ENCODE results near the gene BORCS5. TPM values are rescaled to one million over a fixed set of nuclear protein-coding genes. Genes with fewer than 3 reads are reported as not detected.

Gene BORCS5
- total and polyA plus RNA-seq, 2 donors (not counting 1 experiment from before 2014, with no cell fraction given), result 13.5 to 14.4 TPM

- no peak for DNase-seq (ENCODE audit: low read depth in 2 of 2)
- TF ChIP-seq EZH2 (IDR thresholded peaks at IDR 0.05; ENCODE audit: low read length, missing control alignments), result no peak
- no peak for TF ChIP-seq CTCF (conservative IDR thresholded peaks at IDR 0.05 in 1 of 2, IDR thresholded peaks at IDR 0.05 in 1 of 2; ENCODE audit: low read depth in 1 of 2, low read length in 2 of 2)
Observed at GRCh38 chr12:12488296-12488695, 131.4 kb downstream of the BORCS5 start.

GRCh38 chr12:12488823-12489550, 132.1 kb downstream of the BORCS5 start:
- Histone ChIP-seq H3K79me2 (ENCODE audit: control insufficient read depth, insufficient read depth, low read length) (no peaks in the 10 kb centered on the region), H3K4me2 (ENCODE audit: extremely low read depth, insufficient read depth, low read length) (no peak overlapping the region), H3K9ac (ENCODE audit: insufficient read depth, low read length) (no peak overlapping the region), H3K4me3 (replicated peaks in 1 of 4; ENCODE audit: control extremely low read depth in 1 of 4, insufficient read depth in 1 of 4, low read depth in 3 of 4, low read length in 4 of 4) (no peak overlapping the region), H3K9me3 (ENCODE audit: control insufficient read depth, insufficient read depth, low read depth, low read length) (no peaks in the 10 kb centered on the region), H2AFZ (ENCODE audit: low read length) (no peak overlapping the region), H4K20me1 (ENCODE audit: control insufficient read depth, extremely low read depth, insufficient read depth, low read length) (no peaks in the 10 kb centered on the region), H3K4me1 (ENCODE audit: control insufficient read depth, extremely low read depth, insufficient read depth, low read length) (no peaks in the 10 kb centered on the region), H3K27ac (ENCODE audit: insufficient read depth, low read length) (no peak overlapping the region), H3K36me3 (ENCODE audit: control insufficient read depth, insufficient read depth, low read length) (peaks cover 2% of the 10 kb centered on the region), H3K27me3 (ENCODE audit: control insufficient read depth, insufficient read depth, low read length) (no peaks in the 10 kb centered on the region)
- TF ChIP-seq EZH2 (IDR thresholded peaks at IDR 0.05; ENCODE audit: low read length, missing control alignments), result no peak
- TF ChIP-seq CTCF (conservative IDR thresholded peaks at IDR 0.05 in 1 of 2, IDR thresholded peaks at IDR 0.05 in 1 of 2; ENCODE audit: low read depth in 1 of 2, low read length in 2 of 2), result no peak
- DNase-seq (ENCODE audit: low read depth in 2 of 2), result no peak

More at GRCh38 chr12:12488296-12488695, 131.4 kb downstream of the BORCS5 start:
- no peak overlapping the region for H2AFZ ChIP-seq (ENCODE audit: low read length)
- H4K20me1 ChIP-seq (ENCODE audit: control insufficient read depth, extremely low read depth, insufficient read depth, low read length), result no peaks in the 10 kb centered on the region
- no peak overlapping the region for H3K27ac ChIP-seq (ENCODE audit: insufficient read depth, low read length)
- H3K79me2 ChIP-seq (ENCODE audit: control insufficient read depth, insufficient read depth, low read length), result no peaks in the 10 kb centered on the region
- no peaks in the 10 kb centered on the region for H3K27me3 ChIP-seq (ENCODE audit: control insufficient read depth, insufficient read depth, low read length)
- peaks cover 2% of the 10 kb centered on the region for H3K36me3 ChIP-seq (ENCODE audit: control insufficient read depth, insufficient read depth, low read length)
- no peak overlapping the region for H3K9ac ChIP-seq (ENCODE audit: insufficient read depth, low read length)
- no peak overlapping the region for H3K4me3 ChIP-seq (replicated peaks in 1 of 4; ENCODE audit: control extremely low read depth in 1 of 4, insufficient read depth in 1 of 4, low read depth in 3 of 4, low read length in 4 of 4)
- H3K4me1 ChIP-seq (ENCODE audit: control insufficient read depth, extremely low read depth, insufficient read depth, low read length), result no peaks in the 10 kb centered on the region
- H3K4me2 ChIP-seq (ENCODE audit: extremely low read depth, insufficient read depth, low read length), result no peak overlapping the region
- H3K9me3 ChIP-seq (ENCODE audit: control insufficient read depth, insufficient read depth, low read depth, low read length), result no peaks in the 10 kb centered on the region

GRCh38 chr12:12491606-12492005, 134.7 kb downstream of the BORCS5 start:
- DNase-seq (ENCODE audit: low read depth in 2 of 2), result no peak
- Histone ChIP-seq H3K36me3 (ENCODE audit: control insufficient read depth, insufficient read depth, low read length) (no peaks in the 10 kb centered on the region), H3K9ac (ENCODE audit: insufficient read depth, low read length) (no peak overlapping the region), H3K79me2 (ENCODE audit: control insufficient read depth, insufficient read depth, low read length) (no peaks in the 10 kb centered on the region), H3K27me3 (ENCODE audit: control insufficient read depth, insufficient read depth, low read length) (no peaks in the 10 kb centered on the region), H3K4me1 (ENCODE audit: control insufficient read depth, extremely low read depth, insufficient read depth, low read length) (no peaks in the 10 kb centered on the region), H2AFZ (ENCODE audit: low read length) (no peak overlapping the region), H3K27ac (ENCODE audit: insufficient read depth, low read length) (no peak overlapping the region), H3K4me3 (replicated peaks in 1 of 4; ENCODE audit: control extremely low read depth in 1 of 4, insufficient read depth in 1 of 4, low read depth in 3 of 4, low read length in 4 of 4) (no peak overlapping the region), H3K9me3 (ENCODE audit: control insufficient read depth, insufficient read depth, low read depth, low read length) (no peaks in the 10 kb centered on the region), H4K20me1 (ENCODE audit: control insufficient read depth, extremely low read depth, insufficient read depth, low read length) (peaks cover 2% of the 10 kb centered on the region), H3K4me2 (ENCODE audit: extremely low read depth, insufficient read depth, low read length) (no peak overlapping the region)
- TF ChIP-seq CTCF (conservative IDR thresholded peaks at IDR 0.05 in 1 of 2, IDR thresholded peaks at IDR 0.05 in 1 of 2; ENCODE audit: low read depth in 1 of 2, low read length in 2 of 2) (no peak), EZH2 (IDR thresholded peaks at IDR 0.05; ENCODE audit: low read length, missing control alignments) (no peak)

Measured in fibroblast of lung (primary cell).